ENCODE results near the gene NPS. TPM values are rescaled to one million over a fixed set of nuclear protein-coding genes. Genes with fewer than 3 reads are reported as not detected.

The NPS gene
- polyA plus RNA-seq, 3 donors, result not detected

DNA sequence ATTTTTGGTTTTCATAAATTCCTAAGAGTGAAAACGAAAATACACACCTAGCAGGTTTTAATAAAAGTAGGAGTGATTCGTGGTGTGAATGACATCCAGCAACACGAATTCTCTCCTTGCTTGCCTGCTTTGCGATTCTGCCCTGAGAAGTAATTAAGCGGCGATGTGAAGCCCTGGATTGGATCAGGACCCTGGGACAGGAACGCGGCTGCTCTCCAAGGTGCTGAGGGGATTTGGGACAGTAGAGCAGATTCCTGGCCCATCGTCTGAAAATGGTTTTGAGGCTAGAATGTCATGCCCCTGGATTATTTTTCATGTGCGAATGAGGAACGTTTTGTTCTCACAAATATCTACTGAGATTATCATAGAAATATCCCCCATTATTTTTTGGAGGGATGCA, 7.8 kb downstream of the NPS start:
- intact Hi-C loops (cut with micrococcal nuclease), result no loop called here
- no peaks in the 10 kb centered on the region for H4K20me1 ChIP-seq (ENCODE audit: insufficient read depth, low read length)
- H3K27me3 ChIP-seq (ENCODE audit: control insufficient read depth in 2 of 2, insufficient read depth in 2 of 2, low read length in 2 of 2), result no peaks in the 10 kb centered on the region
- Mint-ChIP-seq H3K9me3 (peaks cover 0 to 10% (median 5%) of the 10 kb centered on the region in 7 donors), H3K27me3 (ENCODE audit: low read depth in 3 of 3) (peaks cover 4 to 8% (median 8%) of the 10 kb centered on the region in 3 donors), H3K4me3 (no peak overlapping the region), H3K36me3 (no peaks in the 10 kb centered on the region), H3K27ac (no peak overlapping the region), H3K4me1 (no peaks in the 10 kb centered on the region)
- H3K4me3 ChIP-seq (replicated peaks in 1 of 3; ENCODE audit: low read depth in 2 of 3, low read length in 3 of 3), result no peak overlapping the region
- H3K36me3 ChIP-seq (replicated peaks in 1 of 2; ENCODE audit: control insufficient read depth in 1 of 2, insufficient read depth in 2 of 2, low read length in 2 of 2), result no peaks in the 10 kb centered on the region
- WGBS (ENCODE audit: insufficient coverage), result 10% methylated on average over 6 of the region's 11 CpGs
- no peak overlapping the region for H3K9ac ChIP-seq (ENCODE audit: insufficient read depth, low read length, poor library complexity, severe bottlenecking)
- H3K4me1 ChIP-seq (ENCODE audit: control insufficient read depth in 1 of 2, insufficient read depth in 2 of 2, low read length in 2 of 2), result no peaks in the 10 kb centered on the region
- TF ChIP-seq, protein P1, sequence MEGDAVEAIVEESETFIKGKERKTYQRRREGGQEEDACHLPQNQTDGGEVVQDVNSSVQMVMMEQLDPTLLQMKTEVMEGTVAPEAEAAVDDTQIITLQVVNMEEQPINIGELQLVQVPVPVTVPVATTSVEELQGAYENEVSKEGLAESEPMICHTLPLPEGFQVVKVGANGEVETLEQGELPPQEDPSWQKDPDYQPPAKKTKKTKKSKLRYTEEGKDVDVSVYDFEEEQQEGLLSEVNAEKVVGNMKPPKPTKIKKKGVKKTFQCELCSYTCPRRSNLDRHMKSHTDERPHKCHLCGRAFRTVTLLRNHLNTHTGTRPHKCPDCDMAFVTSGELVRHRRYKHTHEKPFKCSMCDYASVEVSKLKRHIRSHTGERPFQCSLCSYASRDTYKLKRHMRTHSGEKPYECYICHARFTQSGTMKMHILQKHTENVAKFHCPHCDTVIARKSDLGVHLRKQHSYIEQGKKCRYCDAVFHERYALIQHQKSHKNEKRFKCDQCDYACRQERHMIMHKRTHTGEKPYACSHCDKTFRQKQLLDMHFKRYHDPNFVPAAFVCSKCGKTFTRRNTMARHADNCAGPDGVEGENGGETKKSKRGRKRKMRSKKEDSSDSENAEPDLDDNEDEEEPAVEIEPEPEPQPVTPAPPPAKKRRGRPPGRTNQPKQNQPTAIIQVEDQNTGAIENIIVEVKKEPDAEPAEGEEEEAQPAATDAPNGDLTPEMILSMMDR (IDR thresholded peaks at IDR 0.05), result no peak
- no peaks in the 10 kb centered on the region for H3K79me2 ChIP-seq (ENCODE audit: insufficient read depth, low read length)
- H3K9me3 ChIP-seq (replicated peaks in 1 of 2; ENCODE audit: control insufficient read depth in 1 of 2, insufficient read depth in 1 of 2, low read length in 2 of 2), result no peaks in the 10 kb centered on the region
- H3K4me2 ChIP-seq (replicated peaks; ENCODE audit: extremely low read depth, low read length, poor library complexity, severe bottlenecking), result no peak overlapping the region
- H3K27ac ChIP-seq (ENCODE audit: low read depth in 1 of 2, low read length in 2 of 2), result no peak overlapping the region
- no peak for DNase-seq
- H2AFZ ChIP-seq (ENCODE audit: insufficient read depth, low read depth, low read length, poor library complexity, severe bottlenecking), result no peak overlapping the region

DNA sequence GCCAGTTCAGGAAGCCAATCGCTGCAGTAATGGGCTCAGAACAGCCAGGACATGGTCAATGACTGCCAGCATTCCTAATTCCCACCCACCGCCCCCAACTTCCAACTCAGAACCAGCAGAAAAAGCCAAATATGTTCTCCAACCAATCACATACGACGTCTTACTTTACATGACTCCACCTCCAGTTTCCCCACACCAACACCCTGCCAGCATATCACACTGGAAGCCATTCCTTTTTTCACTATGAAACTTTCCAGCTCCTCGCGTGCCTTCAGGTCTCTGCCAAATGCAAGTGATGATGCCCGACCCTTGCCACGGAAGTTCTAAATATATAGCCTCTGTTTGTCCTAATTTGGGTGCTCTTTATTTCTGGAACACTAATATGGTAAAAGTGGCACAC, 12.5 kb downstream of the NPS start:
- 81% methylated on average over 4 of the region's 8 CpGs for WGBS (ENCODE audit: insufficient coverage)
- TF ChIP-seq, protein P1 (IDR thresholded peaks at IDR 0.05), result no peak
- H3K79me2 ChIP-seq (ENCODE audit: insufficient read depth, low read length), result no peaks in the 10 kb centered on the region
- DNase-seq, result no peak
- Mint-ChIP-seq H3K4me3 (no peak overlapping the region), H3K27ac (no peak overlapping the region), H3K27me3 (ENCODE audit: low read depth in 3 of 3) (peaks cover 0 to 8% (median 4%) of the 10 kb centered on the region in 3 donors), H3K36me3 (no peaks in the 10 kb centered on the region), H3K9me3 (peaks cover 0 to 10% (median 5%) of the 10 kb centered on the region in 7 donors), H3K4me1 (no peaks in the 10 kb centered on the region)
- H4K20me1 ChIP-seq (ENCODE audit: insufficient read depth, low read length), result no peaks in the 10 kb centered on the region
- no peaks in the 10 kb centered on the region for H3K9me3 ChIP-seq (replicated peaks in 1 of 2; ENCODE audit: control insufficient read depth in 1 of 2, insufficient read depth in 1 of 2, low read length in 2 of 2)
- no peaks in the 10 kb centered on the region for H3K36me3 ChIP-seq (replicated peaks in 1 of 2; ENCODE audit: control insufficient read depth in 1 of 2, insufficient read depth in 2 of 2, low read length in 2 of 2)
- H3K4me1 ChIP-seq (ENCODE audit: control insufficient read depth in 1 of 2, insufficient read depth in 2 of 2, low read length in 2 of 2), result no peaks in the 10 kb centered on the region
- H3K9ac ChIP-seq (ENCODE audit: insufficient read depth, low read length, poor library complexity, severe bottlenecking), result no peak overlapping the region
- no peak overlapping the region for H2AFZ ChIP-seq (ENCODE audit: insufficient read depth, low read depth, low read length, poor library complexity, severe bottlenecking)
- no peak overlapping the region for H3K27ac ChIP-seq (ENCODE audit: low read depth in 1 of 2, low read length in 2 of 2)
- no peaks in the 10 kb centered on the region for H3K27me3 ChIP-seq (ENCODE audit: control insufficient read depth in 2 of 2, insufficient read depth in 2 of 2, low read length in 2 of 2)
- no peak overlapping the region for H3K4me2 ChIP-seq (replicated peaks; ENCODE audit: extremely low read depth, low read length, poor library complexity, severe bottlenecking)
- intact Hi-C loops (cut with micrococcal nuclease), result loop anchor here (10.0 kb wide), 1 partner anchor 293 kb away; no protein-coding TSS in a partner anchor
- no peak overlapping the region for H3K4me3 ChIP-seq (replicated peaks in 1 of 3; ENCODE audit: low read depth in 2 of 3, low read length in 3 of 3)

All from CD14-positive monocyte (primary cell).